ENCODE measurements around the gene KIAA1217.
A peak's percentile ranks its signal among the peaks of the same experiment; 100 is the strongest.

GRCh38 chr10:24418532-24418931, 209.6 kb downstream of the KIAA1217 start:
- TF ChIP-seq CTCF (conservative IDR thresholded peaks at IDR 0.05) (peak; percentile 47), ZFX (IDR thresholded peaks at IDR 0.05) (no peak)
